Esophagus squamous epithelium (tissue), 5 donors: ENCODE results near the gene SWSAP1. TPM values are rescaled to one million over a fixed set of nuclear protein-coding genes. Genes with fewer than 3 reads are reported as not detected.
"Not testable (repeated sequence)": the region's sequence is repeated elsewhere in the genome, so short reads cannot be mapped to it uniquely, and the experiment has no call there.

Experiments
- DNase-seq: peaks from one replicate; lab custom pipeline; 2025; lab: John Stamatoyannopoulos, UW
- H3K27ac ChIP-seq, 4 donors: fragments of 200-600 bp; sonication (generic); one replicate each; pipeline ENCODE4 v1.5.1; 2016 to 2019; ENCODE audit warnings: mild to moderate bottlenecking in 1 of 4
- H3K27me3 ChIP-seq, 4 donors: fragments of 200-600 bp; sonication (generic); 1 replicate in 3 of 4; 2 replicates in 1 of 4; pipeline versions ENCODE4 v1.5.1 to v1.6.0; 2017 to 2021; ENCODE audit warnings: antibody characterized with exemption in 1 of 4
- H3K36me3 ChIP-seq, 3 donors: fragments of 200-600 bp; sonication (generic); one replicate each; pipeline ENCODE4 v1.5.1; 2016 to 2019
- H3K4me1 ChIP-seq, 3 donors: fragments of 200-600 bp; sonication (generic); one replicate each; pipeline ENCODE4 v1.5.1; 2017 to 2019
- H3K4me3 ChIP-seq, 4 donors: fragments of 200-600 bp; sonication (generic); 1 replicate in 3 of 4; 2 replicates in 1 of 4; pipeline ENCODE4 v1.5.1; 2016 to 2019; ENCODE audit warnings: mild to moderate bottlenecking in 2 of 4, moderate library complexity in 1 of 4
- H3K9me3 ChIP-seq, 3 donors: fragments of 200-600 bp; sonication (generic); one replicate each; pipeline ENCODE4 v1.5.1; 2016 to 2019
- POLR2A ChIP-seq, 4 donors: fragments of 450-650 bp; IDR thresholded peaks; one replicate each; pipeline ENCODE4 v1.6.1; 2017; ENCODE audit warnings: antibody characterized with exemption in 4 of 4, mild to moderate bottlenecking in 4 of 4, moderate library complexity in 3 of 4
- WGBS, 2 donors: methylation state at CpG; one replicate each; pipeline ENCODE4 v1.1.5; 2018; 5-methylcytosine and 5-hydroxymethylcytosine counted together
- intact Hi-C: fragments of 100-400 bp; cut with DNase I; formaldehyde crosslinking; loops from one replicate; pipeline ENCODE4 v1.15.0; 2022
- total RNA-seq, 4 donors: library from RNA; depleted of rRNA; stranded (reverse); fragments of >200 nt; gene quantifications; one replicate each; pipeline ENCODE4 v1.1.0, GENCODE V29; 2016
- TF ChIP-seq, protein P1 (sequence below), 6 experiments: fragments of 450-650 bp in 4 of 6; fragments of 200-600 bp in 2 of 6; sonication (generic) in 2 of 6; IDR thresholded peaks; one replicate each; pipeline ENCODE4 v1.5.1; 2016 to 2019; ENCODE audit warnings: antibody characterized with exemption in 6 of 6, mild to moderate bottlenecking in 4 of 6, moderate library complexity in 4 of 6
- donor health status: DM: yes; HTN: yes; CAD: no.

SWSAP1 gene
- total RNA-seq, 4 donors from 2014 or later: 1.0 to 2.9 (median 1.3) TPM

- no peaks in the 10 kb centered on the region for H3K36me3 ChIP-seq
- H3K27me3 ChIP-seq: peaks cover 0 to 13% (median 1%) of the 10 kb centered on the region in 4 donors
- no peak for TF ChIP-seq POLR2A (IDR thresholded peaks at IDR 0.05)
- TF ChIP-seq, protein P1, sequence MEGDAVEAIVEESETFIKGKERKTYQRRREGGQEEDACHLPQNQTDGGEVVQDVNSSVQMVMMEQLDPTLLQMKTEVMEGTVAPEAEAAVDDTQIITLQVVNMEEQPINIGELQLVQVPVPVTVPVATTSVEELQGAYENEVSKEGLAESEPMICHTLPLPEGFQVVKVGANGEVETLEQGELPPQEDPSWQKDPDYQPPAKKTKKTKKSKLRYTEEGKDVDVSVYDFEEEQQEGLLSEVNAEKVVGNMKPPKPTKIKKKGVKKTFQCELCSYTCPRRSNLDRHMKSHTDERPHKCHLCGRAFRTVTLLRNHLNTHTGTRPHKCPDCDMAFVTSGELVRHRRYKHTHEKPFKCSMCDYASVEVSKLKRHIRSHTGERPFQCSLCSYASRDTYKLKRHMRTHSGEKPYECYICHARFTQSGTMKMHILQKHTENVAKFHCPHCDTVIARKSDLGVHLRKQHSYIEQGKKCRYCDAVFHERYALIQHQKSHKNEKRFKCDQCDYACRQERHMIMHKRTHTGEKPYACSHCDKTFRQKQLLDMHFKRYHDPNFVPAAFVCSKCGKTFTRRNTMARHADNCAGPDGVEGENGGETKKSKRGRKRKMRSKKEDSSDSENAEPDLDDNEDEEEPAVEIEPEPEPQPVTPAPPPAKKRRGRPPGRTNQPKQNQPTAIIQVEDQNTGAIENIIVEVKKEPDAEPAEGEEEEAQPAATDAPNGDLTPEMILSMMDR (IDR thresholded peaks at IDR 0.05): no peak
- H3K4me3 ChIP-seq: no peak overlapping the region
- peak overlapping the region; percentile 42 to 73 (median 55) for H3K27ac ChIP-seq
- intact Hi-C loops: no loop called here
- WGBS, 2 donors: 68 to 78% methylated on average over 2 to 3 of the region's 3 CpGs
- no peaks in the 10 kb centered on the region for H3K9me3 ChIP-seq
- H3K4me1 ChIP-seq: peaks cover 35 to 78% (median 61%) of the 10 kb centered on the region in 3 donors
- DNase-seq: no peak
Measured at GRCh38 chr19:11377756-11378155, 3.3 kb downstream of the SWSAP1 start.

GRCh38 chr19:11378319-11379189 lies 4.1 kb downstream of the SWSAP1 start:
- no peaks in the 10 kb centered on the region for H3K9me3 ChIP-seq
- WGBS, 2 donors: 20% methylated on average over 1 to 2 of the region's 8 CpGs
- intact Hi-C loops: no loop called here
- H3K36me3 ChIP-seq: no peaks in the 10 kb centered on the region
- H3K27me3 ChIP-seq: peaks cover 0 to 21% (median 2%) of the 10 kb centered on the region in 4 donors
- TF ChIP-seq, protein P1 (IDR thresholded peaks at IDR 0.05): peak in 5 of 6 experiments; percentile 11 to 48 (median 31)
- TF ChIP-seq POLR2A (IDR thresholded peaks at IDR 0.05): no peak
- peak overlapping the region; percentile 21 to 73 (median 55) for H3K27ac ChIP-seq
- no peak overlapping the region for H3K4me3 ChIP-seq
- DNase-seq: no peak
- peaks cover 41 to 84% (median 69%) of the 10 kb centered on the region in 3 donors for H3K4me1 ChIP-seq

- H3K9me3 ChIP-seq, DNase-seq, H3K36me3 ChIP-seq, H3K27ac ChIP-seq, H3K4me3 ChIP-seq, intact Hi-C loops: not testable (repeated sequence)
- H3K4me1 ChIP-seq: peaks cover 39 to 84% (median 69%) of the 10 kb centered on the region in 3 donors
- H3K27me3 ChIP-seq: peaks cover 0 to 30% (median 2%) of the 10 kb centered on the region in 4 donors
- 75 to 90% methylated on average over 10 to 14 of the region's 14 CpGs for WGBS, 2 donors
Measured at GRCh38 chr19:11379269-11379845, 4.9 kb downstream of the SWSAP1 start.

- Histone ChIP-seq H3K27me3 (peaks cover 0 to 30% (median 2%) of the 10 kb centered on the region in 4 donors), H3K36me3 (no peaks in the 10 kb centered on the region), H3K9me3 (no peaks in the 10 kb centered on the region), H3K4me3 (peak overlapping the region in 1 of 4 donors; percentile 84), H3K27ac (peak overlapping the region in 1 of 4 donors; percentile 86), H3K4me1 (peaks cover 39 to 85% (median 69%) of the 10 kb centered on the region in 3 donors)
- TF ChIP-seq, protein P1 (IDR thresholded peaks at IDR 0.05): no peak
- TF ChIP-seq POLR2A (IDR thresholded peaks at IDR 0.05): no peak
- DNase-seq: no peak
- WGBS, 2 donors: 91 to 95% methylated on average over 5 to 7 of the region's 7 CpGs
- intact Hi-C loops: loop anchor here (5.0 kb wide), 1 partner anchor 83 kb away; the partner anchor contains the start of gene TSPAN16
Measured at GRCh38 chr19:11379857-11380350, 5.4 kb downstream of the SWSAP1 start.

DNA sequence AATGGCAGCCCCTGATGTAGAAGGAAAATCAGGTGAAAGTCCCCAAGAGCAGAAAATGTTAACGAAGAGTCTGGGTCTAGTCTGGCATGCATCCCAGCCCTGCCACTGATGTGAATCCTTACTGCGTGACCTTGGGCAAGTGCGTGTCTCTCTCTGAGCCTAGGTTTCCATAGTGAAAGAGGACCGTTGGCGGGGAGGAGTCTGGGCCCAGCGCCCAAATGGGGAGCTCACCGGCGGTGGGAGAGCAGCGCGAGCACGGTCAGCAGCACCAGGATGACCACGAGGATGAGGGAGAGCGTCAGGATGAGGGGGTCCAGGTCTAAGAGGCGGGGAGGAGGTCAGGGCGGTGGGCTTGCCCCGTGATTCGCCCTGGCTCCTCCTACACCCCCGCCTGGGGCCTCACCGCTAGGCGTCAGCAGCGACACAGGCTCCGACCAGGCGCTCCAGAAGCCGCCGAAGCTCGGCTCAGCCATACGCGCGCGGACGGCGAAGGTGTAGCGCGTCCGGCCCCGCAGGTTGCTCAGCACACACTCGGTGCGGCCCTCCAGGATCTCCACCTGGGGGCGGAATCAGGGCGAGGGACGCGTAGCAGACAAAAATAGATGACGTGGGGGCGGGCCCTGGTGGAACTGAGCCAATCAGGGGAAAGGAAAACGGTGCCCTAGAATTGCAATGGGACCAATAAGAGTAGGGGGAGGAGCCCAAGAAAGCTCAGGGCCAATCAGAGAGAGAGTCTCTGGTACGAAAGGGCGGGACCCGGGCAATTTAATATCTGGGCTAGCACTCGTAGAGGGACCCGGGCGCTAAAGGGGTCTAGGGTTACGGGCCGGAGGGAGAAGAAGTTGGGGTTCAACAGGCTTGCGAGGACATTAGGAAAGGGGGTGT lies 6.4 kb downstream of the SWSAP1 start:
- H3K4me3 ChIP-seq: peak overlapping the region; percentile 41 to 84 (median 62)
- 1 to 2% methylated on average over 21 to 26 of the region's 54 CpGs for WGBS, 2 donors
- no peaks in the 10 kb centered on the region for H3K36me3 ChIP-seq
- peaks cover 0 to 30% (median 2%) of the 10 kb centered on the region in 4 donors for H3K27me3 ChIP-seq
- TF ChIP-seq POLR2A (IDR thresholded peaks at IDR 0.05): peak in 3 of 4 donors; percentile 50 to 84 (median 84)
- TF ChIP-seq, protein P1 (IDR thresholded peaks at IDR 0.05): peak; percentile 73 to 85 (median 82)
- H3K4me1 ChIP-seq: peaks cover 32 to 77% (median 63%) of the 10 kb centered on the region in 3 donors
- H3K27ac ChIP-seq: peak overlapping the region; percentile 83 to 93 (median 88)
- DNase-seq: peak; percentile 75
- intact Hi-C loops: loop anchor here (5.0 kb wide), 1 partner anchor 84 kb away; the partner anchor contains the start of gene TSPAN16
- no peaks in the 10 kb centered on the region for H3K9me3 ChIP-seq
